T-helper 1 cell treated with Interleukin-12 subunit alpha and Interleukin-12 subunit beta and Interleukin-4 antibody, amounts not matched to agents 30 μg/mL and 1 μg/mL, for 36 hours (primary cell): ENCODE results near the gene FAM3D.

Experiments used
- H3K27ac Mint-ChIP-seq: one replicate; pipeline ENCODE4 v1.8.0; 2021; ENCODE audit warnings: mild to moderate bottlenecking, mixed read lengths
- H3K27me3 Mint-ChIP-seq: one replicate; pipeline ENCODE4 v1.8.0; 2021; ENCODE audit warnings: low read depth, mixed read lengths
- H3K36me3 Mint-ChIP-seq: one replicate; pipeline ENCODE4 v1.8.0; 2021; ENCODE audit warnings: low read depth, mixed read lengths
- H3K4me1 Mint-ChIP-seq: one replicate; pipeline ENCODE4 v1.8.0; 2021; ENCODE audit warnings: low read depth, mixed read lengths
- H3K4me3 Mint-ChIP-seq: one replicate; pipeline ENCODE4 v1.8.0; 2021; ENCODE audit warnings: mild to moderate bottlenecking, moderate library complexity, mixed read lengths
- H3K9me3 Mint-ChIP-seq: one replicate; pipeline ENCODE4 v1.8.0; 2021; ENCODE audit warnings: mixed read lengths

The FAM3D gene

GRCh38 chr3:58621086-58621830 lies 45.3 kb downstream of the FAM3D start:
- Mint-ChIP-seq H3K27ac (no peak overlapping the region), H3K9me3 (no peaks in the 10 kb centered on the region), H3K4me1 (no peaks in the 10 kb centered on the region), H3K4me3 (no peak overlapping the region), H3K27me3 (no peaks in the 10 kb centered on the region), H3K36me3 (no peaks in the 10 kb centered on the region)

DNA sequence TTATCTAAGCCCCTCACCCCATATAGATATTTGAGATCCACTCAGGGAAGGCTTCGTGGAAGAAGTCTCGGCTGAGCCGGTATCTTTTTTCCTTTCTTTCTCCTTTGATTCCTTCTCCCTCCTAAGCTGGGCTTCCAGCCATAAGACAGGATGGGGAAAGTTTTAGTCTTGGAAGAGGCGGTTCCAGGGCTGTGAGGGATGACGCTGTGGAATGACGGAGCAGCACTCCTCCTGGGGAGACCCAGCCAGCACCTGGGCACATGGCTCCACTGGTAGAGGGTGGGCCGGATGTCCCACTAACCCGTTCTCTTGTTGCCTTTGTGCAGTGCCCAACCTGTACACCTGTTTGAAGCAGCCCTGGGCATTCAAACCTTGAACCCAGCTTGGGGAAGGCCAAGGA lies 46.2 kb downstream of the FAM3D start:
- Mint-ChIP-seq H3K4me1 (no peaks in the 10 kb centered on the region), H3K36me3 (no peaks in the 10 kb centered on the region), H3K27me3 (peaks cover 3% of the 10 kb centered on the region), H3K4me3 (no peak overlapping the region), H3K27ac (no peak overlapping the region), H3K9me3 (no peaks in the 10 kb centered on the region)

DNA sequence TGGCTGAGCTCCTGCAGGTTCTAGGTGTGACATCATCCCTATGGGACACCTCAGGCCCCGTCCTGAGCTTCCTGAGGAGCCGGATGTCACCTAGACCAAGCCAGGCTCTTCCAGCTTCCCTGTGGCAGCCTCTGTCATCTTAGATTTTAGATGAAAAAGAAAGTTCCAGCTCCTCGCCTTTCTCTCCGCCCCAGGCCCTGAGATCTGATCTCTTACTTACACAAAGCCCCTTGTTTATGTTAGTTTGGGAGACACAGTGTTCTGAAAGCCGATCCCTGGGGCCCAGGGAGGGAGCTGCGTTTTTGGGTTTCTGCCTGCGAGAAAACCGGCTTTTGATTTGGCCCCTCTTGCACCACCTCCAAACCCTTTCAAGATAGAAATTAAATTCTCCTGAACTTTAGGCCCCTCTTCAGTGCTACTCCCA lies 49.2 kb downstream of the FAM3D start:
- Mint-ChIP-seq H3K9me3 (no peaks in the 10 kb centered on the region), H3K27me3 (peaks cover 3% of the 10 kb centered on the region), H3K4me3 (no peak overlapping the region), H3K36me3 (no peaks in the 10 kb centered on the region), H3K4me1 (no peaks in the 10 kb centered on the region), H3K27ac (no peak overlapping the region)

DNA sequence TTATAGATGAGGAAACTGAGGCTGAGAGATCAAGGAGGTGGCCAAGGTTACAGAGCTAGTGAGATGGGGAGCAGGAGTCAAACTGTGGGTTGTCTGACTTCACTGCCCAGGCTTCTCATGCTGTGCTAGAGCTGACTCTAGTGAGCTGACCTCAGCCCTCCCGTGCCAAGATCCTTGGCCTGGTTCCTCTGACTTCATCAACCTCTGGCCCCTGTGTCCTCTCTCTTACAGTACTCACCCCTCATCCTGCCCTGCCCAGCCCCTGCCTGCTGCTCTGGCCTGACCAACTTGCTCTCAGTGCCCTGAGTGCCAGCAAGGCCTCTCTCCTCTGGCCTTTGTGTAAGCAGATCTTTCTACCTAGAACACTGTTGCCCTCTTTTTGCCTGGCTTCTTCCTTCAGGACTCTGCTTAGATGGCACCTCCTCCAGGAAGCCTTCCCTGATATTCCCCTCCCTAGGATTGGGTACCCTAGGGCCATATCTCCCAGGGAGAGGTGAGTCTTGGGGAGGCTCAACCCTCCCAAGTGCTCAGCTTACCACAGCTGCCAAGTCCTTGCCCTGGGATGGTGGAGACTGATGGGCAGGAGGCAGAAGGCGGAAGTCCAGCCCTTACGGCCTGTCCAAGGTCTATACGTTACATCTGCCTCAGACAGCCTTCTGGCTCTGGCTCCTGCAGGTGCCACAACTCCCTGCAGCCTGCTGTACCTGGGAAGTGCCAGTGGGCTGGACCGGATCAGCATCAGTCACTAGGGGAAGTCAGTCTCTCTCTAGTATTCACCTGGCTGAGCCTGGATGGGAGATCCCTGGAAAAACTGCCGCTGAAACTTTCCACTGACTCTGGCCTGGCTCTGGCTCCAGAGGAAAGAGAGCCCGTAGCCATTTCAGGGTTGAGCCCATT lies 53.1 kb downstream of the FAM3D start:
- H3K27ac Mint-ChIP-seq, result no peak overlapping the region
- no peaks in the 10 kb centered on the region for H3K36me3 Mint-ChIP-seq
- no peak overlapping the region for H3K4me3 Mint-ChIP-seq

DNA sequence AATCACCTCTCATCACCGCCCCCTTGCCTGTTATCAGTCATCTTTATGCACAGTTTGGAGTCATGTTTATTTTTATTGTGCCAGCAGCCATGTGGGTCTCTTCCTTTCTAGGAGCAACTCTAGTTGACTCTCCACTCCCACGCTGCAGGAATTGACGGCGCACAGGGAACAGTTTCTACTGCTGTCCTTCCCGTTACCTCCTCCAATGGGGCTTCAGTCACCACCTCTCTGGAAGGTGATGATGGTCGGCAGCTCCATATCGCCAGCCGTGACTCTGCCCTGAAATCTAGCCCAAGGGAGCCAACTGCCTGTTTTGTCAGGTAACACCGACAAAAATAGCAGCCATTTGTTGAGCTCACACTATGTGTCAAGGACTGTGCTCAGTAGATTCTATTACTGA lies 53.7 kb downstream of the FAM3D start:
- H3K4me3 Mint-ChIP-seq, result no peak overlapping the region
- peaks cover 7% of the 10 kb centered on the region for H3K4me1 Mint-ChIP-seq

More for the DNA sequence above, 53.1 kb downstream of the FAM3D start:
- Mint-ChIP-seq H3K4me1 (peaks cover 4% of the 10 kb centered on the region), H3K27me3 (peaks cover 3% of the 10 kb centered on the region), H3K9me3 (no peaks in the 10 kb centered on the region)

DNA sequence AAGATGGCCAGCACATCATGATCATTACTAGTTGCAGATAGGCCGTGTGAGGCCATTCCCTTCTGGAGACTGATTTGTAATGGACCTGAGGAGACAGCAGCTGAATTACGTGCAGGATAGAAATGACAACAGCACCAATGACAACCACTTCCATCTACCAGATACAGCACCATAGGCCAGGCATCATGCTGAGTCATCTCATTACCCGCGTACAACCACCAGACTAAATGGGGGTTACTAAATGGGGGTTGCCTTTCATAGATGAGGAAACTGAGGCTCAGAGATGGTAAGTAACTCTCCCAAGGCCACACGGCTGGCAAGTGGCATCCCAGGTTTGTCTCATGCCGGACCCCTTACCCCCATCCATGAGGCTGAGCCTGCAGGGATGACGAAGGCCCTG lies 56.6 kb downstream of the FAM3D start:
- Mint-ChIP-seq H3K9me3 (no peaks in the 10 kb centered on the region), H3K4me1 (peaks cover 8% of the 10 kb centered on the region), H3K4me3 (no peak overlapping the region), H3K27ac (no peak overlapping the region), H3K36me3 (no peaks in the 10 kb centered on the region), H3K27me3 (peaks cover 11% of the 10 kb centered on the region)

More for the DNA sequence above, 53.7 kb downstream of the FAM3D start:
- H3K9me3 Mint-ChIP-seq, result no peaks in the 10 kb centered on the region
- H3K27me3 Mint-ChIP-seq, result peaks cover 6% of the 10 kb centered on the region
- no peak overlapping the region for H3K27ac Mint-ChIP-seq
- H3K36me3 Mint-ChIP-seq, result no peaks in the 10 kb centered on the region

- Mint-ChIP-seq H3K27ac (no peak overlapping the region), H3K4me1 (peaks cover 8% of the 10 kb centered on the region), H3K9me3 (no peaks in the 10 kb centered on the region), H3K36me3 (no peaks in the 10 kb centered on the region), H3K27me3 (peaks cover 11% of the 10 kb centered on the region), H3K4me3 (no peak overlapping the region)
These were observed 57.9 kb downstream of the FAM3D start for GRCh38 chr3:58608648-58609047.

- Mint-ChIP-seq H3K4me3 (no peak overlapping the region), H3K4me1 (peaks cover 8% of the 10 kb centered on the region), H3K27me3 (peaks cover 15% of the 10 kb centered on the region), H3K27ac (no peak overlapping the region), H3K36me3 (no peaks in the 10 kb centered on the region), H3K9me3 (no peaks in the 10 kb centered on the region)
These were observed 58.8 kb downstream of the FAM3D start for GRCh38 chr3:58607816-58608215.

GRCh38 chr3:58606693-58607092 lies 59.9 kb downstream of the FAM3D start:
- no peak overlapping the region for H3K27ac Mint-ChIP-seq
- H3K9me3 Mint-ChIP-seq, result no peaks in the 10 kb centered on the region
- no peak overlapping the region for H3K4me3 Mint-ChIP-seq
- no peaks in the 10 kb centered on the region for H3K36me3 Mint-ChIP-seq
- peaks cover 8% of the 10 kb centered on the region for H3K4me1 Mint-ChIP-seq
- peaks cover 18% of the 10 kb centered on the region for H3K27me3 Mint-ChIP-seq

DNA sequence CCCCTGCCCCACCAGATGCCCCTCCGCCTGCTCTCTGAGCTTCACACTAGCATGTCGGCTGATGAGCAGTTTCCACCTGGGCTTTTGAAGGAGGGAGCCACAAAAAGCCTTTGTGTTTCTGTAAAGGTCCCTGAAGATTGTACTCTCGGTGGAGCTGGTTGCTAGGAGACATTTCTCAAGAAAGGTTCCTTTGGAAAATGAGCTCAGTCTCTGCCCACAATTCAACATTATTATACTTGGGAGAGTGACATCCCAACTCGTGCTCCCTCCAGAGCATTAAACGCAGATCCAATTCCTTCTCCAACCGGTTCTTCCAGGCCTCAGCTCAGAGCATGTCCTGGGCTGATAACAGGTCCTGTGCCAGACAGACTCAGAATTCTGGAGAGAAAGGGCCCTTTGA lies 62.5 kb downstream of the FAM3D start:
- peaks cover 5% of the 10 kb centered on the region for H3K4me1 Mint-ChIP-seq
- H3K9me3 Mint-ChIP-seq, result no peaks in the 10 kb centered on the region
- H3K27me3 Mint-ChIP-seq, result peaks cover 21% of the 10 kb centered on the region
- no peak overlapping the region for H3K4me3 Mint-ChIP-seq
- no peak overlapping the region for H3K27ac Mint-ChIP-seq
- no peaks in the 10 kb centered on the region for H3K36me3 Mint-ChIP-seq

- Mint-ChIP-seq H3K4me1 (peaks cover 5% of the 10 kb centered on the region), H3K27ac (no peak overlapping the region), H3K36me3 (no peaks in the 10 kb centered on the region), H3K27me3 (peaks cover 21% of the 10 kb centered on the region), H3K9me3 (no peaks in the 10 kb centered on the region), H3K4me3 (no peak overlapping the region)
These were observed 63.0 kb downstream of the FAM3D start for GRCh38 chr3:58603606-58604005.

DNA sequence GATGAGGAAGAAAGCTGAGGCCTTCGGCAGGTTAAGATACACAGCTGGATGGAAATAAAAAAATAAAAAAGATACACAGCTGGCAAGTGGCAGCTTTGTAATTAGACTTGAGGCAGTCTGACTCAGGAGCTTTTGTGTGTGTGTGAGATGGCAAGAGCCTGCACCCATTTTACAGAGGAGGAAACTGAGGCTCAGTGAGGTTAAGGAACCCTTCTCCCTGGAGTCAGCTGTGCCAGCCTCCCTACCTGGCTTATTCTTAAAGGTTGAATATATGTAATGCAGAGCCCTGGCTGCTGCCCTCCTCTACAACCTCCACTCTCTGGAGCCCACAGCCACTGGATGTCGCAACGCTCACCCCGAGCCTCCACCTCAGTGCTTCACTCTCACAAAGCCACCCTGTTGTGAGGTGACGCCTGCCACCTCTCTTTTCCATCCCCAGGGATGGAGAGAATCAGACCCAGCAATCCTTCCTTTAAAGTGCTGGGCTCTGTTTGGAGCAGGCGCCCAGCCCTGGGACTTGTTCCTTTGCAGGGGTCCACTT lies 68.7 kb downstream of the FAM3D start:
- Mint-ChIP-seq H3K27ac (no peak overlapping the region), H3K36me3 (no peaks in the 10 kb centered on the region), H3K27me3 (peaks cover 9% of the 10 kb centered on the region), H3K4me3 (no peak overlapping the region), H3K9me3 (no peaks in the 10 kb centered on the region), H3K4me1 (no peaks in the 10 kb centered on the region)

- H3K4me3 Mint-ChIP-seq, result no peak overlapping the region
- H3K27ac Mint-ChIP-seq, result no peak overlapping the region
- no peaks in the 10 kb centered on the region for H3K36me3 Mint-ChIP-seq
- no peaks in the 10 kb centered on the region for H3K9me3 Mint-ChIP-seq
- no peaks in the 10 kb centered on the region for H3K4me1 Mint-ChIP-seq
- H3K27me3 Mint-ChIP-seq, result peaks cover 7% of the 10 kb centered on the region
These were observed 69.6 kb downstream of the FAM3D start for GRCh38 chr3:58596834-58597518.

GRCh38 chr3:58594117-58594516 lies 72.5 kb downstream of the FAM3D start:
- Mint-ChIP-seq H3K27ac (no peak overlapping the region), H3K4me3 (no peak overlapping the region)

More at GRCh38 chr3:58594117-58594516, 72.5 kb downstream of the FAM3D start:
- Mint-ChIP-seq H3K36me3 (no peaks in the 10 kb centered on the region), H3K9me3 (no peaks in the 10 kb centered on the region), H3K27me3 (peaks cover 17% of the 10 kb centered on the region), H3K4me1 (no peaks in the 10 kb centered on the region)
